SU-DHL-6 (cell line): Measurements from ENCODE around the gene TRABD.

Experiments used
- H2AFZ ChIP-seq: fragments of 200-600 bp; sonication (generic); 2 replicates; pipeline ENCODE4 v1.6.1; 2014; ENCODE audit warnings: low read depth, mild to moderate bottlenecking, moderate library complexity, mixed read lengths, antibody characterized with exemption, low read length; ENCODE audit not compliant: severe bottlenecking
- H3F3A ChIP-seq: fragments of 200-600 bp; shearing (Covaris generic); 2 replicates; pipeline ENCODE4 v1.6.0; 2016; ENCODE audit warnings: antibody characterized with exemption, mild to moderate bottlenecking; ENCODE audit not compliant: insufficient read depth
- H3K27ac ChIP-seq: fragments of 200-600 bp; sonication (generic); 2 replicates; pipeline ENCODE4 v1.5.1; 2016; ENCODE audit warnings: low read depth, mild to moderate bottlenecking, low read length, moderate library complexity, mixed read lengths
- H3K27me3 ChIP-seq: fragments of 200-600 bp; sonication (generic), shearing (Covaris generic); 2 replicates; pipeline ENCODE4 v1.6.0; 2014; ENCODE audit warnings: mild to moderate bottlenecking, low read length
- H3K36me3 ChIP-seq: fragments of 200-600 bp; sonication (generic); 2 replicates; pipeline ENCODE4 v1.6.1; 2014; ENCODE audit warnings: mild to moderate bottlenecking, low read length, mixed read lengths
- H3K4me2 ChIP-seq: fragments of 300-600, 200-600 bp; shearing (Covaris generic), sonication (generic); 2 replicates; pipeline ENCODE4 v1.6.0; 2014; ENCODE audit warnings: low read length, low read depth, mild to moderate bottlenecking; ENCODE audit not compliant: poor library complexity, severe bottlenecking
- H3K4me3 ChIP-seq: fragments of 200-600 bp; sonication (generic); 2 replicates; pipeline ENCODE4 v1.5.1; 2014; ENCODE audit warnings: antibody characterized with exemption, low read length, mild to moderate bottlenecking, mixed read lengths; ENCODE audit not compliant: insufficient read depth, poor library complexity, severe bottlenecking
- H3K79me2 ChIP-seq: fragments of 200-600 bp; sonication (generic); 2 replicates; pipeline ENCODE4 v1.6.1; 2014; ENCODE audit warnings: mild to moderate bottlenecking, low read length, moderate library complexity; ENCODE audit not compliant: insufficient read depth
- H3K9ac ChIP-seq: fragments of 200-600 bp; sonication (generic); 2 replicates; pipeline ENCODE4 v1.7.0; 2014; ENCODE audit warnings: mild to moderate bottlenecking, low read length
- H3K9me2 ChIP-seq: fragments of 200-600 bp; sonication (generic); replicated peaks from 2 replicates; pipeline ENCODE4 v1.6.1; 2014; ENCODE audit warnings: low read length; ENCODE audit not compliant: insufficient read depth
- H3K9me3 ChIP-seq: fragments of 200-600 bp; sonication (generic); 2 replicates; pipeline ENCODE4 v1.6.1; 2014; ENCODE audit warnings: low read length, mixed read lengths; ENCODE audit not compliant: insufficient read depth
- H4K20me1 ChIP-seq: fragments of 200-600 bp; sonication (generic); 2 replicates; pipeline ENCODE4 v1.6.1; 2014; ENCODE audit warnings: low read depth, mild to moderate bottlenecking, antibody characterized with exemption, low read length, moderate library complexity, mixed read lengths
- CTCF ChIP-seq: fragments of 200-600 bp; sonication (generic); IDR thresholded peaks from one replicate; pipeline ENCODE4 v1.5.1; 2017; ENCODE audit warnings: antibody characterized with exemption, mild to moderate bottlenecking, low read length, moderate library complexity; ENCODE audit not compliant: insufficient read depth, poor library complexity, severe bottlenecking
- EZH2phosphoT487 ChIP-seq: fragments of 200-600 bp; sonication (generic), shearing (Covaris generic); conservative IDR thresholded peaks from 2 replicates; pipeline ENCODE4 v1.6.1; 2018; ENCODE audit warnings: mild to moderate bottlenecking, antibody characterized with exemption, low read length, moderate library complexity, mixed read lengths

Gene TRABD

GRCh38 chr22:50192436-50193204, 6.9 kb downstream of the TRABD start:
- Histone ChIP-seq H3K27me3 (no peaks in the 10 kb centered on the region), H4K20me1 (no peaks in the 10 kb centered on the region), H3K4me2 (peak overlapping the region; percentile 87), H3K9ac (peak overlapping the region; percentile 76), H3K27ac (peak overlapping the region; percentile 99), H3K36me3 (no peaks in the 10 kb centered on the region), H3K4me3 (peak overlapping the region; percentile 45), H3K9me2 (no peaks in the 10 kb centered on the region), H3K79me2 (peaks cover 26% of the 10 kb centered on the region), H2AFZ (no peak overlapping the region), H3F3A (peaks cover 57% of the 10 kb centered on the region), H3K9me3 (no peaks in the 10 kb centered on the region)
- TF ChIP-seq EZH2phosphoT487, result no peak
- no peak for TF ChIP-seq CTCF

GRCh38 chr22:50193621-50194020, 7.9 kb downstream of the TRABD start:
- Histone ChIP-seq H3K9me3 (no peaks in the 10 kb centered on the region), H3K27me3 (no peaks in the 10 kb centered on the region), H3K4me2 (peak overlapping the region; percentile 87), H2AFZ (no peak overlapping the region), H3K36me3 (no peaks in the 10 kb centered on the region), H3F3A (peaks cover 52% of the 10 kb centered on the region), H3K9me2 (no peaks in the 10 kb centered on the region), H3K79me2 (peaks cover 20% of the 10 kb centered on the region), H4K20me1 (no peaks in the 10 kb centered on the region), H3K27ac (peak overlapping the region; percentile 99), H3K4me3 (no peak overlapping the region), H3K9ac (peak overlapping the region; percentile 76; the same call in 1 of the 2 replicates)
- no peak for TF ChIP-seq CTCF
- TF ChIP-seq EZH2phosphoT487, result no peak

GRCh38 chr22:50194037-50194805, 8.5 kb downstream of the TRABD start:
- no peaks in the 10 kb centered on the region for H3K9me2 ChIP-seq
- H3K9me3 ChIP-seq, result no peaks in the 10 kb centered on the region
- H3K4me2 ChIP-seq, result no peak overlapping the region
- H3F3A ChIP-seq, result peaks cover 52% of the 10 kb centered on the region
- no peaks in the 10 kb centered on the region for H3K27me3 ChIP-seq
- H4K20me1 ChIP-seq, result no peaks in the 10 kb centered on the region
- H2AFZ ChIP-seq, result no peak overlapping the region
- peak overlapping the region; percentile 99 for H3K27ac ChIP-seq
- no peaks in the 10 kb centered on the region for H3K36me3 ChIP-seq
- TF ChIP-seq EZH2phosphoT487 (no peak), CTCF (no peak)
- no peak overlapping the region for H3K4me3 ChIP-seq
- H3K9ac ChIP-seq, result 0 out of 2 replicates have a peak overlapping the region, but pooled peaks have one; percentile 18
- peaks cover 17% of the 10 kb centered on the region for H3K79me2 ChIP-seq
